Natural killer cell (primary cell): Measurements from ENCODE around the gene CYBB. TPM values are rescaled to one million over a fixed set of nuclear protein-coding genes. Genes with fewer than 3 reads are reported as not detected.

ENCODE experiments used
- ATAC-seq, 3 donors: fragments of 150-1000 bp in 2 of 3; fragments of 200-7000 bp in 1 of 3; cut with Tn5 transposase; 1 replicate in 1 of 3; 2 replicates in 2 of 3; pipeline ENCODE4 v1.10.0; 2021; ENCODE audit warnings: mild to moderate bottlenecking in 2 of 3, moderate library complexity in 2 of 3
- DNase-seq, 2 donors: peaks; one replicate each; pipeline versions ENCODE4 v3.0.0 to v3.0.0-alpha.2; 2013 to 2021; ENCODE audit warnings: mixed read lengths in 1 of 2
- H3K27ac ChIP-seq: one replicate; pipeline ENCODE4 v1.5.1; 2013; ENCODE audit warnings: mild to moderate bottlenecking, low read length
- H3K27me3 ChIP-seq: one replicate; pipeline ENCODE4 v1.6.1; 2013; ENCODE audit warnings: low read length; ENCODE audit not compliant: control insufficient read depth, insufficient read depth
- H3K36me3 ChIP-seq: one replicate; pipeline ENCODE4 v1.6.1; 2013; ENCODE audit warnings: low read length; ENCODE audit not compliant: control insufficient read depth, insufficient read depth
- H3K4me1 ChIP-seq: one replicate; pipeline ENCODE4 v1.6.1; 2013; ENCODE audit warnings: low read length; ENCODE audit not compliant: control insufficient read depth, insufficient read depth
- H3K4me3 ChIP-seq: one replicate; pipeline ENCODE4 v1.5.1; 2013; ENCODE audit warnings: low read length
- H3K9me3 ChIP-seq: one replicate; pipeline ENCODE4 v1.6.1; 2013; ENCODE audit warnings: low read length; ENCODE audit not compliant: control insufficient read depth, insufficient read depth
- H3K27ac Mint-ChIP-seq, 2 donors: one replicate each; pipeline ENCODE4 v1.8.0; 2022; ENCODE audit warnings: mild to moderate bottlenecking in 2 of 2, mixed read lengths in 2 of 2, moderate library complexity in 1 of 2
- H3K27me3 Mint-ChIP-seq, 2 donors: one replicate each; pipeline ENCODE4 v1.8.0; 2022; ENCODE audit warnings: low read depth in 2 of 2, mixed read lengths in 2 of 2
- H3K36me3 Mint-ChIP-seq: one replicate; pipeline ENCODE4 v1.8.0; 2022; ENCODE audit warnings: mixed read lengths
- H3K4me1 Mint-ChIP-seq, 2 donors: one replicate each; pipeline ENCODE4 v1.8.0; 2022; ENCODE audit warnings: mixed read lengths in 2 of 2
- H3K4me3 Mint-ChIP-seq: one replicate; pipeline ENCODE4 v1.8.0; 2022; ENCODE audit warnings: mild to moderate bottlenecking, moderate library complexity, mixed read lengths
- H3K9me3 Mint-ChIP-seq, 2 donors: one replicate each; pipeline ENCODE4 v1.8.0; 2022; ENCODE audit warnings: mixed read lengths in 2 of 2
- CTCF ChIP-seq: fragments of 200-600 bp; IDR thresholded peaks from one replicate; pipeline ENCODE4 v1.8.0; 2022; ENCODE audit warnings: antibody characterized with exemption
- WGBS: methylation state at CpG from one replicate; pipeline ENCODE4 v1.1.7; 2013; ENCODE audit warnings: missing lambda C conversion rate; ENCODE audit not compliant: insufficient coverage; 5-methylcytosine and 5-hydroxymethylcytosine counted together
- intact Hi-C: fragments of 100-400 bp; cut with micrococcal nuclease; formaldehyde crosslinking; loops from one replicate; pipeline ENCODE4 v1.14.2; 2022
- total RNA-seq, 4 donors: library from RNA; stranded (reverse); fragments of 120-200 nt in 1 of 4; gene quantifications; one replicate each; pipeline versions ENCODE4 v1.2.3 to v1.2.4, GENCODE V29; 2013 to 2022

CYBB gene
- total RNA-seq = 10 to 100 TPM; 11.3 to 25.6 (median 20.9) TPM
- total RNA-seq (2013) = 85.2 TPM

GRCh38 chrX:37779857-37780256 is at the start of gene CYBB:
CYBB (plus strand) TSS chrX:37780059; CDS start chrX:37780078, 19 bp downstream.
- Mint-ChIP-seq H3K4me3 (no peak within 1 kb of the TSS), H3K36me3 (no peaks in the 10 kb centered on the region), H3K9me3 (no peaks in the 10 kb centered on the region), H3K27me3 (peaks cover 0 to 17% of the 10 kb centered on the region in 2 donors), H3K27ac (no peak within 1 kb of the TSS), H3K4me1 (peaks cover 22% of the 10 kb centered on the region in 2 donors)
- intact Hi-C loops = no loop called here
- no peak for TF ChIP-seq CTCF
- Histone ChIP-seq H3K4me3 (peak within 1 kb of the TSS; percentile 44), H3K36me3 (no peaks in the 10 kb centered on the region), H3K9me3 (no peaks in the 10 kb centered on the region), H3K27ac (no peak within 1 kb of the TSS), H3K27me3 (no peaks in the 10 kb centered on the region), H3K4me1 (peaks cover 8% of the 10 kb centered on the region)
- ATAC-seq (no peak), DNase-seq (no peak)
- no CpG with 5 or more reads among the region's 2 CpGs for WGBS

- no peak overlapping the region for H3K4me3 Mint-ChIP-seq
- no peaks in the 10 kb centered on the region for H3K9me3 Mint-ChIP-seq
- H3K4me1 ChIP-seq = peaks cover 16% of the 10 kb centered on the region
- DNase-seq (peak; percentile 62 to 85), ATAC-seq (peak; percentile 64 to 83 (median 80))
- H3K36me3 ChIP-seq = no peaks in the 10 kb centered on the region
- H3K27ac ChIP-seq = no peak overlapping the region
- H3K4me1 Mint-ChIP-seq = peaks cover 18% of the 10 kb centered on the region in 2 donors
- TF ChIP-seq CTCF = peak; percentile 70
- peaks cover 0 to 11% of the 10 kb centered on the region in 2 donors for H3K27me3 Mint-ChIP-seq
- H3K36me3 Mint-ChIP-seq = no peaks in the 10 kb centered on the region
- peak overlapping the region; percentile 61 to 82 for H3K27ac Mint-ChIP-seq
- 0% methylated on average over 2 of the region's 3 CpGs for WGBS
- no peaks in the 10 kb centered on the region for H3K27me3 ChIP-seq
- intact Hi-C loops = loop anchor here (1.0 kb wide), 1 partner anchor 80 kb away; no protein-coding TSS in a partner anchor
- no peaks in the 10 kb centered on the region for H3K9me3 ChIP-seq
- H3K4me3 ChIP-seq = no peak overlapping the region
Observed at GRCh38 chrX:37745354-37745753, 34.5 kb upstream of the CYBB start.

- Mint-ChIP-seq H3K9me3 (no peaks in the 10 kb centered on the region), H3K4me3 (no peak overlapping the region), H3K27me3 (peaks cover 0 to 6% of the 10 kb centered on the region in 2 donors), H3K36me3 (no peaks in the 10 kb centered on the region), H3K4me1 (peaks cover 18% of the 10 kb centered on the region in 2 donors), H3K27ac (peak overlapping the region; percentile 61 to 82)
- Histone ChIP-seq H3K4me1 (peaks cover 16% of the 10 kb centered on the region), H3K27ac (peak overlapping the region; percentile 5), H3K9me3 (no peaks in the 10 kb centered on the region), H3K36me3 (no peaks in the 10 kb centered on the region), H3K27me3 (no peaks in the 10 kb centered on the region), H3K4me3 (no peak overlapping the region)
- DNase-seq (peak in 1 of 2 donors; percentile 4), ATAC-seq (peak; percentile 35 to 44 (median 37))
- no CpG with 5 or more reads among the region's 1 CpG for WGBS
- no peak for TF ChIP-seq CTCF
- intact Hi-C loops = loop anchor here (1.0 kb wide), 1 partner anchor 79 kb away; no protein-coding TSS in a partner anchor
Observed at GRCh38 chrX:37745835-37746217, 34.0 kb upstream of the CYBB start.
